Measurements from ENCODE around the gene PPP1R1C.

PPP1R1C gene

GRCh38 chr2:182115258-182115657, 129.6 kb downstream of the PPP1R1C start:
- DNase-seq: no peak

- no peak for DNase-seq
Measured at GRCh38 chr2:182116774-182117173, 131.1 kb downstream of the PPP1R1C start.

GRCh38 chr2:182117196-182117595, 131.5 kb downstream of the PPP1R1C start:
- DNase-seq: no peak

GRCh38 chr2:182128821-182129707, 143.4 kb downstream of the PPP1R1C start:
- no peak for DNase-seq

- peak in 1 of 2 experiments; percentile 17 for DNase-seq
Measured at GRCh38 chr2:182132605-182133004, 147.0 kb downstream of the PPP1R1C start.

- DNase-seq: no peak
Measured at GRCh38 chr2:182133195-182133891, 147.7 kb downstream of the PPP1R1C start.

GRCh38 chr2:182134201-182134600, 148.5 kb downstream of the PPP1R1C start:
- DNase-seq: no peak

GRCh38 chr2:182142062-182142461, 156.4 kb downstream of the PPP1R1C start:
- no peak for DNase-seq

- DNase-seq: no peak
Measured at GRCh38 chr2:182144041-182144775, 158.6 kb downstream of the PPP1R1C start.

- no peak for DNase-seq
Measured at GRCh38 chr2:182144776-182145165, 159.1 kb downstream of the PPP1R1C start.

- no peak for DNase-seq
Measured at GRCh38 chr2:182148344-182148743, 162.7 kb downstream of the PPP1R1C start.

- DNase-seq: no peak
Measured at GRCh38 chr2:182163878-182164277, 178.2 kb downstream of the PPP1R1C start.

- no peak for DNase-seq
Measured at GRCh38 chr2:182164686-182165085, 179.0 kb downstream of the PPP1R1C start.

- DNase-seq: no peak
Measured at GRCh38 chr2:182165202-182165601, 179.5 kb downstream of the PPP1R1C start.

- no peak for DNase-seq
Measured at GRCh38 chr2:182166406-182166805, 180.8 kb downstream of the PPP1R1C start.

GRCh38 chr2:182166841-182167240, 181.2 kb downstream of the PPP1R1C start:
- DNase-seq: no peak
